HEK293T (cell line): Measurements from ENCODE around the gene ARHGEF38.
"Not testable (repeated sequence)": the region's sequence is repeated elsewhere in the genome, so short reads cannot be mapped to it uniquely, and the experiment has no call there.

Experiments used
- CTCF ChIA-PET: fragments of 350-600 bp; formaldehyde crosslinking; extraction: SDS; loops from one replicate; lab custom pipeline; 2021; ENCODE audit warnings: antibody characterized with exemption, inconsistent platforms; lab: Yijun Ruan, JAX
- POLR2A ChIA-PET: fragments of 350-600 bp; formaldehyde crosslinking; extraction: SDS; loops from one replicate; lab custom pipeline; 2020; ENCODE audit warnings: antibody characterized with exemption, inconsistent platforms; lab: Yijun Ruan, JAX
- DNase-seq: peaks from one replicate; pipeline ENCODE4 v3.0.0; 2012; ENCODE audit warnings: mixed read lengths; ENCODE audit errors: extremely low spot score
- ARNT ChIP-seq: fragments of 450-650 bp; IDR thresholded peaks from 2 replicates; pipeline ENCODE4 v1.6.1; 2017; ENCODE audit warnings: mild to moderate bottlenecking
- BHLHE40 ChIP-seq: fragments of 450-650 bp; IDR thresholded peaks from 2 replicates; pipeline ENCODE4 v1.6.1; 2016; ENCODE audit warnings: mild to moderate bottlenecking, moderate library complexity, borderline replicate concordance
- CTBP1 ChIP-seq: fragments of 450-650 bp; IDR thresholded peaks from 2 replicates; pipeline ENCODE4 v1.6.1; 2016; ENCODE audit warnings: borderline replicate concordance
- ELF4 ChIP-seq: fragments of 450-650 bp; IDR thresholded peaks from 2 replicates; pipeline ENCODE4 v1.6.1; 2017; ENCODE audit warnings: antibody characterized with exemption
- FOXA1 ChIP-seq: fragments of 450-650 bp; IDR thresholded peaks from 2 replicates; pipeline ENCODE4 v1.6.1; 2016; ENCODE audit warnings: mild to moderate bottlenecking
- FOXK2 ChIP-seq: fragments of 450-650 bp; IDR thresholded peaks from 2 replicates; pipeline ENCODE4 v1.6.1; 2016; ENCODE audit warnings: mild to moderate bottlenecking
- FOXM1 ChIP-seq: fragments of 450-650 bp; IDR thresholded peaks from 2 replicates; pipeline ENCODE4 v1.6.1; 2017; ENCODE audit warnings: mild to moderate bottlenecking, borderline replicate concordance
- L3MBTL2 ChIP-seq: fragments of 450-650 bp; conservative IDR thresholded peaks from 2 replicates; pipeline ENCODE4 v1.6.1; 2016; ENCODE audit warnings: mild to moderate bottlenecking
- LEF1 ChIP-seq: fragments of 450-650 bp; IDR thresholded peaks from 2 replicates; pipeline ENCODE4 v1.6.1; 2017; ENCODE audit warnings: mild to moderate bottlenecking, borderline replicate concordance
- NFRKB ChIP-seq: fragments of 450-650 bp; IDR thresholded peaks from 2 replicates; pipeline ENCODE4 v1.6.1; 2016; ENCODE audit warnings: mild to moderate bottlenecking, moderate library complexity
- PKNOX1 ChIP-seq: fragments of 450-650 bp; IDR thresholded peaks from 2 replicates; pipeline ENCODE4 v1.6.1; 2016
- SP1 ChIP-seq: fragments of 450-650 bp; IDR thresholded peaks from 2 replicates; pipeline ENCODE4 v1.6.1; 2017
- SUZ12 ChIP-seq: fragments of 450-650 bp; IDR thresholded peaks from 2 replicates; pipeline ENCODE4 v1.6.1; 2016; ENCODE audit warnings: mild to moderate bottlenecking
- TARDBP ChIP-seq: fragments of 450-650 bp; IDR thresholded peaks from 2 replicates; pipeline ENCODE4 v1.6.1; 2016
- ZNF384 ChIP-seq: fragments of 450-650 bp; IDR thresholded peaks from 2 replicates; pipeline ENCODE4 v1.6.1; 2016

The ARHGEF38 gene

GRCh38 chr4:105679186-105679585 lies 126.8 kb downstream of the ARHGEF38 start:
- ChIA-PET CTCF (no interaction called here), POLR2A (no interaction called here)
- DNase-seq = no peak
- no peak for TF ChIP-seq FOXA1
- no peak for TF ChIP-seq FOXM1
- no peak for TF ChIP-seq LEF1
- TF ChIP-seq BHLHE40 = no peak
- no peak for TF ChIP-seq ELF4
- no peak for TF ChIP-seq NFRKB
- TF ChIP-seq ZNF384 = no peak
- no peak for TF ChIP-seq FOXK2
- no peak for TF ChIP-seq CTBP1
- TF ChIP-seq SP1 = no peak
- TF ChIP-seq SUZ12 = no peak
- no peak for TF ChIP-seq TARDBP

GRCh38 chr4:105683038-105683437 lies 130.6 kb downstream of the ARHGEF38 start:
- no peak for TF ChIP-seq SP1
- TF ChIP-seq ELF4 = no peak
- no peak for TF ChIP-seq L3MBTL2
- no peak for TF ChIP-seq ZNF384
- TF ChIP-seq BHLHE40 = no peak
- no peak for TF ChIP-seq LEF1
- TF ChIP-seq PKNOX1 = no peak
- TF ChIP-seq TARDBP = no peak
- TF ChIP-seq FOXM1 = no peak
- no peak for TF ChIP-seq FOXK2
- ChIA-PET CTCF (no interaction called here), POLR2A (no interaction called here)
- no peak for DNase-seq

- ChIA-PET POLR2A (no interaction called here), CTCF (no interaction called here)
Observed at GRCh38 chr4:105686571-105686970, 134.2 kb downstream of the ARHGEF38 start.

GRCh38 chr4:105694812-105695211 lies 142.4 kb downstream of the ARHGEF38 start:
- DNase-seq, CTCF ChIA-PET, POLR2A ChIA-PET: not testable (repeated sequence)

More at GRCh38 chr4:105686571-105686970, 134.2 kb downstream of the ARHGEF38 start:
- no peak for TF ChIP-seq PKNOX1
- no peak for TF ChIP-seq ZNF384
- no peak for TF ChIP-seq L3MBTL2
- TF ChIP-seq FOXM1 = no peak
- TF ChIP-seq CTBP1 = no peak
- no peak for TF ChIP-seq LEF1
- no peak for TF ChIP-seq TARDBP
- TF ChIP-seq BHLHE40 = no peak
- no peak for DNase-seq

GRCh38 chr4:105695832-105696231 lies 143.4 kb downstream of the ARHGEF38 start:
- CTCF ChIA-PET, DNase-seq, POLR2A ChIA-PET: not testable (repeated sequence)

GRCh38 chr4:105698607-105699006 lies 146.2 kb downstream of the ARHGEF38 start:
- no peak for TF ChIP-seq ELF4
- no peak for TF ChIP-seq ARNT
- TF ChIP-seq FOXM1 = no peak
- TF ChIP-seq PKNOX1 = no peak
- ChIA-PET CTCF (no interaction called here), POLR2A (no interaction called here)
- DNase-seq = no peak

GRCh38 chr4:105707782-105708180 lies 155.4 kb downstream of the ARHGEF38 start:
- TF ChIP-seq PKNOX1 = no peak
- DNase-seq = no peak
- CTCF ChIA-PET = no interaction called here
- POLR2A ChIA-PET = no interaction called here
